Bronchial epithelial cell (primary cell): ENCODE results near the gene KLRC2. TPM values are rescaled to one million over a fixed set of nuclear protein-coding genes. Genes with fewer than 3 reads are reported as not detected.
"Not testable (repeated sequence)": the region's sequence is repeated elsewhere in the genome, so short reads cannot be mapped to it uniquely, and the experiment has no call there.

Source experiments
- DNase-seq: peaks from one replicate; pipeline ENCODE4 v3.0.0-alpha.2; 2010; ENCODE audit warnings: low read depth
- FAIRE-seq: peaks from 2 replicates; lab custom pipeline; 2011; peaks lifted over from hg19 to GRCh38; lab: Jason Lieb, UNC
- H3K27me3 ChIP-seq: 2 replicates; pipeline ENCODE4 v1.5.1; 2011; ENCODE audit warnings: low read length; ENCODE audit not compliant: control insufficient read depth, insufficient read depth
- H3K36me3 ChIP-seq: 2 replicates; pipeline ENCODE4 v1.5.1; 2011; ENCODE audit warnings: low read length; ENCODE audit not compliant: control insufficient read depth, insufficient read depth
- H3K4me3 ChIP-seq: 2 replicates; pipeline ENCODE4 v1.5.1; 2011; ENCODE audit warnings: mild to moderate bottlenecking, low read depth, low read length, control low read depth
- CTCF ChIP-seq: IDR thresholded peaks from 2 replicates; pipeline ENCODE4 v1.5.1; 2011; ENCODE audit warnings: mild to moderate bottlenecking, moderate library complexity, low read length, control low read depth, inconsistent platforms; ENCODE audit not compliant: insufficient read depth, severe bottlenecking
- total RNA-seq: library from RNA; depleted of rRNA; stranded (reverse); fragments of >200 nt; gene quantifications from 2 replicates; pipeline ENCODE4 v1.2.1, GENCODE V29; 2014

KLRC2 gene
- total RNA-seq, 1 donor from 2014 or later = not detected

GRCh38 chr12:10404798-10405197 lies 31.0 kb downstream of the KLRC2 start:
- no peaks in the 10 kb centered on the region for H3K36me3 ChIP-seq
- FAIRE-seq (no peak), DNase-seq (no peak)
- H3K27me3 ChIP-seq = no peaks in the 10 kb centered on the region
- no peak overlapping the region for H3K4me3 ChIP-seq
- TF ChIP-seq CTCF = no peak

- H3K27me3 ChIP-seq = no peaks in the 10 kb centered on the region
- DNase-seq (no peak), FAIRE-seq (no peak)
- no peak for TF ChIP-seq CTCF
- no peaks in the 10 kb centered on the region for H3K36me3 ChIP-seq
- H3K4me3 ChIP-seq = no peak overlapping the region
Observed at GRCh38 chr12:10400829-10401228, 35.0 kb downstream of the KLRC2 start.

- no peak for FAIRE-seq
Observed at GRCh38 chr12:10398168-10398567, 37.6 kb downstream of the KLRC2 start.

GRCh38 chr12:10397296-10397695 lies 38.5 kb downstream of the KLRC2 start:
- Histone ChIP-seq H3K27me3 (no peaks in the 10 kb centered on the region), H3K4me3 (no peak overlapping the region), H3K36me3 (no peaks in the 10 kb centered on the region)
- no peak for FAIRE-seq
- no peak for DNase-seq
- no peak for TF ChIP-seq CTCF

More at GRCh38 chr12:10398168-10398567, 37.6 kb downstream of the KLRC2 start:
- no peak for TF ChIP-seq CTCF
- H3K27me3 ChIP-seq = no peaks in the 10 kb centered on the region
- no peak for DNase-seq
- no peak overlapping the region for H3K4me3 ChIP-seq
- no peaks in the 10 kb centered on the region for H3K36me3 ChIP-seq

- not testable (repeated sequence) for DNase-seq, H3K27me3 ChIP-seq, FAIRE-seq
Observed at GRCh38 chr12:10396176-10396575, 39.6 kb downstream of the KLRC2 start.

GRCh38 chr12:10395390-10395998 lies 40.3 kb downstream of the KLRC2 start:
- no peaks in the 10 kb centered on the region for H3K27me3 ChIP-seq
- no peak overlapping the region for H3K4me3 ChIP-seq
- DNase-seq = peak; percentile 92
- no peak for TF ChIP-seq CTCF
- H3K36me3 ChIP-seq = no peaks in the 10 kb centered on the region
- peak; percentile 66 for FAIRE-seq

More at GRCh38 chr12:10396176-10396575, 39.6 kb downstream of the KLRC2 start:
- not testable (repeated sequence) for H3K36me3 ChIP-seq, H3K4me3 ChIP-seq

- not testable (repeated sequence) for H3K4me3 ChIP-seq, H3K27me3 ChIP-seq, H3K36me3 ChIP-seq, FAIRE-seq
- DNase-seq = peak; percentile 44
Observed at GRCh38 chr12:10394531-10395152, 41.2 kb downstream of the KLRC2 start.
